ENCODE measurements around the gene EGFR.

DNA sequence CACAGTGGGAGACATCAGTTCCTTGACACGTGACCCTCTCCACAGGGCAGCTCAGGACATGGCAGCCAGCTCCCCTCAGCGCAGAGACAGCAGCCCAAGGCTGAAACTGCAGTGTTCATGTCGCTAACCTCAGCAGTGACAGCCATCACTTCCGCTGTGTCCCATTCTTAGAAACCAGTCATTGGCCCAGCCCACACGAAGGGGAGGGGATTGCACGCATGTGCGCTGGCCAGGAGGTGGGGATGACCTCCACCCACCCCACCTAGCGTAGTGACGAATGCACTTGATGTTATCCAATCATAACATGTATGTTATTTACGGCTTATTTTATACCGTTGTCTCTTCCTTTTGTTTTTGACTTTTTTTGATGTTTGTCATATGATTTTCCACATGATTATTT is 36.9 kb upstream of the EGFR start:
- no peak for TF ChIP-seq POLR2A (IDR thresholded peaks at IDR 0.05; ENCODE audit: low read depth)
- TF ChIP-seq POLR2AphosphoS5 (IDR thresholded peaks at IDR 0.05), result no peak

Measured in esophagus muscularis mucosa (tissue), 2 donors.